Transverse colon (tissue), 3 donors: Measurements from ENCODE around the gene DPF3.

ENCODE experiments used
- EP300 ChIP-seq: sonication (generic); formaldehyde crosslinking; IDR thresholded peaks from one replicate; pipeline ENCODE4 v1.6.1; 2017; ENCODE audit warnings: antibody characterized with exemption, low read depth
- TF ChIP-seq, protein P1 (sequence below), 5 experiments: fragments of 200-600 bp in 3 of 5; fragments of 450-650 bp in 2 of 5; sonication (generic) in 3 of 5; IDR thresholded peaks; 1 replicate in 2 of 5; 2 replicates in 3 of 5; pipeline ENCODE4 v1.5.1; 2016 to 2017; ENCODE audit warnings: antibody characterized with exemption in 5 of 5, inconsistent platforms in 3 of 5, mild to moderate bottlenecking in 2 of 5, moderate library complexity in 1 of 5

DNA sequence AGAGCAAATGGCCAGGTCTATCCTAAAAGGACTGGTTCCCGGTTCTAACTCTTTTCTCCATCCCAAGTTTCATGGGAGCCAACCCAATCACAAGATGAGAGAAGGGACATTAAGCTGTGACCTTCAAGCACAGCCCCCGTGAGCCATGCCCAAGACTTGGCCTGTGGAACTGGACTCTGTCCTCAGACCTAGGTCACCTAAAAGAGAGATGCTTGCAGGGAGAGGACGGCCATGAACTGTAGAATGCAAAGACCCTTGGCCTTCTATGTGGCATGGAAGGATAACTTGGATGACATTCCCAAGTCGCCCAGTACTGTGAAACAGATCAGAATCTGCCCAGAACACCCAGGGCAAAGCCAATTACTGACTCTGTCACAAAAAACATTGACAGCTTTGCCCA, 263.5 kb downstream of the DPF3 start:
- TF ChIP-seq, protein P1, sequence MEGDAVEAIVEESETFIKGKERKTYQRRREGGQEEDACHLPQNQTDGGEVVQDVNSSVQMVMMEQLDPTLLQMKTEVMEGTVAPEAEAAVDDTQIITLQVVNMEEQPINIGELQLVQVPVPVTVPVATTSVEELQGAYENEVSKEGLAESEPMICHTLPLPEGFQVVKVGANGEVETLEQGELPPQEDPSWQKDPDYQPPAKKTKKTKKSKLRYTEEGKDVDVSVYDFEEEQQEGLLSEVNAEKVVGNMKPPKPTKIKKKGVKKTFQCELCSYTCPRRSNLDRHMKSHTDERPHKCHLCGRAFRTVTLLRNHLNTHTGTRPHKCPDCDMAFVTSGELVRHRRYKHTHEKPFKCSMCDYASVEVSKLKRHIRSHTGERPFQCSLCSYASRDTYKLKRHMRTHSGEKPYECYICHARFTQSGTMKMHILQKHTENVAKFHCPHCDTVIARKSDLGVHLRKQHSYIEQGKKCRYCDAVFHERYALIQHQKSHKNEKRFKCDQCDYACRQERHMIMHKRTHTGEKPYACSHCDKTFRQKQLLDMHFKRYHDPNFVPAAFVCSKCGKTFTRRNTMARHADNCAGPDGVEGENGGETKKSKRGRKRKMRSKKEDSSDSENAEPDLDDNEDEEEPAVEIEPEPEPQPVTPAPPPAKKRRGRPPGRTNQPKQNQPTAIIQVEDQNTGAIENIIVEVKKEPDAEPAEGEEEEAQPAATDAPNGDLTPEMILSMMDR (IDR thresholded peaks at IDR 0.05), result no peak
- no peak for TF ChIP-seq EP300
